ENCODE results near the gene CAMK2G. TPM values are rescaled to one million over a fixed set of nuclear protein-coding genes. Genes with fewer than 3 reads are reported as not detected.
"Not testable (repeated sequence)": the region's sequence is repeated elsewhere in the genome, so short reads cannot be mapped to it uniquely, and the experiment has no call there.

The CAMK2G gene
- 30.5 to 31.7 TPM (median 30.5 TPM) in 3 replicates for total RNA-seq
- long read RNA-seq, transcript CAMK2G-206 (21 exons, 3,767 nt) = major isoform, 5 of 44 reads
- long read RNA-seq, partial matches to known transcripts = 2 of 44 reads
- long read RNA-seq, other reads (novel, unspliced or antisense) = 31 of 44 reads

GRCh38 chr10:73874267-73875138 is at the start of gene CAMK2G:
Gene CAMK2G, minus strand, starts transcription at chr10:73874555. Its CDS starts 94 bp downstream, at chr10:73874461.
- DNase-seq (ENCODE audit: low spot score) = no peak
- Mint-ChIP-seq H3K9me3 (ENCODE audit: low read depth) (no peaks in the 10 kb centered on the region), H3K4me1 (ENCODE audit: low read depth) (peaks cover 35% of the 10 kb centered on the region), H3K36me3 (ENCODE audit: low read depth) (peaks cover 12% of the 10 kb centered on the region), H3K27ac (ENCODE audit: unreplicated experiment) (no peak within 1 kb of the TSS), H3K27me3 (ENCODE audit: low read depth) (no peaks in the 10 kb centered on the region), H3K4me3 (ENCODE audit: unreplicated experiment) (peak within 1 kb of the TSS; percentile 69)
- TF ChIP-seq, protein P1, sequence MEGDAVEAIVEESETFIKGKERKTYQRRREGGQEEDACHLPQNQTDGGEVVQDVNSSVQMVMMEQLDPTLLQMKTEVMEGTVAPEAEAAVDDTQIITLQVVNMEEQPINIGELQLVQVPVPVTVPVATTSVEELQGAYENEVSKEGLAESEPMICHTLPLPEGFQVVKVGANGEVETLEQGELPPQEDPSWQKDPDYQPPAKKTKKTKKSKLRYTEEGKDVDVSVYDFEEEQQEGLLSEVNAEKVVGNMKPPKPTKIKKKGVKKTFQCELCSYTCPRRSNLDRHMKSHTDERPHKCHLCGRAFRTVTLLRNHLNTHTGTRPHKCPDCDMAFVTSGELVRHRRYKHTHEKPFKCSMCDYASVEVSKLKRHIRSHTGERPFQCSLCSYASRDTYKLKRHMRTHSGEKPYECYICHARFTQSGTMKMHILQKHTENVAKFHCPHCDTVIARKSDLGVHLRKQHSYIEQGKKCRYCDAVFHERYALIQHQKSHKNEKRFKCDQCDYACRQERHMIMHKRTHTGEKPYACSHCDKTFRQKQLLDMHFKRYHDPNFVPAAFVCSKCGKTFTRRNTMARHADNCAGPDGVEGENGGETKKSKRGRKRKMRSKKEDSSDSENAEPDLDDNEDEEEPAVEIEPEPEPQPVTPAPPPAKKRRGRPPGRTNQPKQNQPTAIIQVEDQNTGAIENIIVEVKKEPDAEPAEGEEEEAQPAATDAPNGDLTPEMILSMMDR (IDR thresholded peaks at IDR 0.05) = peak; percentile 29

- DNase-seq (ENCODE audit: low spot score) = no peak
- Mint-ChIP-seq H3K4me1 (ENCODE audit: low read depth) (peaks cover 24% of the 10 kb centered on the region), H3K27ac (ENCODE audit: unreplicated experiment) (no peak overlapping the region), H3K4me3 (ENCODE audit: unreplicated experiment) (no peak overlapping the region), H3K27me3 (ENCODE audit: low read depth) (no peaks in the 10 kb centered on the region), H3K9me3 (ENCODE audit: low read depth) (no peaks in the 10 kb centered on the region), H3K36me3 (ENCODE audit: low read depth) (no peaks in the 10 kb centered on the region)
- TF ChIP-seq, protein P1 (IDR thresholded peaks at IDR 0.05) = no peak
Observed at GRCh38 chr10:73922864-73923133, 48.4 kb upstream of the CAMK2G start.

GRCh38 chr10:73922007-73922863 is 47.9 kb upstream of the CAMK2G start:
- H3K9me3 Mint-ChIP-seq (ENCODE audit: low read depth) = no peaks in the 10 kb centered on the region
- H3K27ac Mint-ChIP-seq (ENCODE audit: unreplicated experiment) = no peak overlapping the region
- H3K36me3 Mint-ChIP-seq (ENCODE audit: low read depth) = peaks cover 2% of the 10 kb centered on the region
- H3K27me3 Mint-ChIP-seq (ENCODE audit: low read depth) = no peaks in the 10 kb centered on the region
- TF ChIP-seq, protein P1 (IDR thresholded peaks at IDR 0.05) = no peak
- no peak for DNase-seq (ENCODE audit: low spot score)
- peaks cover 29% of the 10 kb centered on the region for H3K4me1 Mint-ChIP-seq (ENCODE audit: low read depth)
- H3K4me3 Mint-ChIP-seq (ENCODE audit: unreplicated experiment) = no peak overlapping the region

- peaks cover 48% of the 10 kb centered on the region for H3K4me1 Mint-ChIP-seq (ENCODE audit: low read depth)
- H3K4me3 Mint-ChIP-seq (ENCODE audit: unreplicated experiment) = no peak overlapping the region
- H3K27ac Mint-ChIP-seq (ENCODE audit: unreplicated experiment) = peak overlapping the region; percentile 90
- no peaks in the 10 kb centered on the region for H3K27me3 Mint-ChIP-seq (ENCODE audit: low read depth)
- no peaks in the 10 kb centered on the region for H3K9me3 Mint-ChIP-seq (ENCODE audit: low read depth)
- TF ChIP-seq, protein P1 (IDR thresholded peaks at IDR 0.05) = peak; percentile 32
- DNase-seq (ENCODE audit: low spot score) = no peak
- H3K36me3 Mint-ChIP-seq (ENCODE audit: low read depth) = peaks cover 19% of the 10 kb centered on the region
Observed at GRCh38 chr10:73920089-73920488, 45.7 kb upstream of the CAMK2G start.

- not testable (repeated sequence) for DNase-seq (ENCODE audit: low spot score); H3K4me3 Mint-ChIP-seq (ENCODE audit: unreplicated experiment); H3K9me3 Mint-ChIP-seq (ENCODE audit: low read depth); H3K27me3 Mint-ChIP-seq (ENCODE audit: low read depth)
- H3K36me3 Mint-ChIP-seq (ENCODE audit: low read depth) = peaks cover 25% of the 10 kb centered on the region
- H3K4me1 Mint-ChIP-seq (ENCODE audit: low read depth) = peaks cover 50% of the 10 kb centered on the region
- H3K27ac Mint-ChIP-seq (ENCODE audit: unreplicated experiment) = peak overlapping the region; percentile 90
Observed at GRCh38 chr10:73919481-73919880, 45.1 kb upstream of the CAMK2G start.
